SJSA1 (cell line): Measurements from ENCODE around the gene NTNG1. TPM values are rescaled to one million over a fixed set of nuclear protein-coding genes. Genes with fewer than 3 reads are reported as not detected.

Source experiments
- DNase-seq, 2 experiments: peaks; one replicate each; pipeline ENCODE4 v3.0.0-alpha.2; 2015 to 2020; ENCODE audit warnings: low spot score in 2 of 2, low read depth in 1 of 2
- H3K27ac ChIP-seq: fragments of 250-450 bp; sonication (Bioruptor Pico); 2 replicates; pipeline ENCODE4 v1.5.1; 2020; ENCODE audit warnings: mild to moderate bottlenecking, moderate library complexity
- H3K27me3 ChIP-seq: fragments of 250-450 bp; sonication (Bioruptor Pico); replicated peaks from 2 replicates; pipeline ENCODE4 v1.5.1; 2020; ENCODE audit warnings: mild to moderate bottlenecking, moderate library complexity
- H3K36me3 ChIP-seq: fragments of 250-450 bp; sonication (Bioruptor Pico); 2 replicates; pipeline ENCODE4 v1.5.1; 2020; ENCODE audit warnings: mild to moderate bottlenecking
- H3K4me1 ChIP-seq: fragments of 250-450 bp; sonication (Bioruptor Pico); replicated peaks from 2 replicates; pipeline ENCODE4 v1.6.1; 2021; ENCODE audit warnings: mild to moderate bottlenecking
- H3K4me3 ChIP-seq: fragments of 250-450 bp; sonication (Bioruptor Pico); 2 replicates; pipeline ENCODE4 v1.5.1; 2020; ENCODE audit warnings: mild to moderate bottlenecking
- H3K9me3 ChIP-seq: fragments of 250-450 bp; sonication (Bioruptor Pico); replicated peaks from 2 replicates; pipeline ENCODE4 v1.5.1; 2020; ENCODE audit warnings: mild to moderate bottlenecking
- total RNA-seq: library from RNA; depleted of rRNA; stranded (reverse); fragments of >200 nt; shearing (Covaris generic); gene quantifications from 2 replicates; pipeline ENCODE4 v1.2.3, GENCODE V29; 2014

NTNG1 gene
- total RNA-seq, 1 experiment from 2014 or later, result not detected

- no peak for DNase-seq
- no peak overlapping the region for H3K27ac ChIP-seq
Observed at GRCh38 chr1:107477233-107477632, 336.4 kb downstream of the NTNG1 start.

GRCh38 chr1:107479865-107480350, 339.1 kb downstream of the NTNG1 start:
- Histone ChIP-seq H3K4me3 (no peak overlapping the region), H3K9me3 (no peaks in the 10 kb centered on the region)
- DNase-seq, result no peak

More at GRCh38 chr1:107477233-107477632, 336.4 kb downstream of the NTNG1 start:
- no peaks in the 10 kb centered on the region for H3K4me1 ChIP-seq
- no peaks in the 10 kb centered on the region for H3K36me3 ChIP-seq
- no peak overlapping the region for H3K4me3 ChIP-seq
- no peaks in the 10 kb centered on the region for H3K27me3 ChIP-seq
- H3K9me3 ChIP-seq, result no peaks in the 10 kb centered on the region

GRCh38 chr1:107480548-107481415, 339.9 kb downstream of the NTNG1 start:
- no peak for DNase-seq
- H3K36me3 ChIP-seq, result no peaks in the 10 kb centered on the region
- no peaks in the 10 kb centered on the region for H3K9me3 ChIP-seq
- H3K27me3 ChIP-seq, result no peaks in the 10 kb centered on the region
- no peak overlapping the region for H3K4me3 ChIP-seq
- H3K27ac ChIP-seq, result no peak overlapping the region
- no peaks in the 10 kb centered on the region for H3K4me1 ChIP-seq

More at GRCh38 chr1:107479865-107480350, 339.1 kb downstream of the NTNG1 start:
- Histone ChIP-seq H3K36me3 (no peaks in the 10 kb centered on the region), H3K27ac (no peak overlapping the region), H3K4me1 (no peaks in the 10 kb centered on the region), H3K27me3 (no peaks in the 10 kb centered on the region)

- Histone ChIP-seq H3K27me3 (no peaks in the 10 kb centered on the region), H3K36me3 (no peaks in the 10 kb centered on the region), H3K4me3 (no peak overlapping the region)
Observed at GRCh38 chr1:107481756-107482384, 341.0 kb downstream of the NTNG1 start.

GRCh38 chr1:107483949-107484348, 343.1 kb downstream of the NTNG1 start:
- DNase-seq, result no peak
- no peak overlapping the region for H3K27ac ChIP-seq
- H3K4me3 ChIP-seq, result no peak overlapping the region
- H3K9me3 ChIP-seq, result no peaks in the 10 kb centered on the region
- no peaks in the 10 kb centered on the region for H3K4me1 ChIP-seq
- H3K27me3 ChIP-seq, result no peaks in the 10 kb centered on the region
- no peaks in the 10 kb centered on the region for H3K36me3 ChIP-seq

More at GRCh38 chr1:107481756-107482384, 341.0 kb downstream of the NTNG1 start:
- DNase-seq, result no peak
- Histone ChIP-seq H3K4me1 (no peaks in the 10 kb centered on the region), H3K27ac (no peak overlapping the region), H3K9me3 (no peaks in the 10 kb centered on the region)

GRCh38 chr1:107486349-107486748, 345.5 kb downstream of the NTNG1 start:
- H3K36me3 ChIP-seq, result no peaks in the 10 kb centered on the region
- H3K27me3 ChIP-seq, result no peaks in the 10 kb centered on the region
- H3K4me1 ChIP-seq, result no peaks in the 10 kb centered on the region
- no peaks in the 10 kb centered on the region for H3K9me3 ChIP-seq
- H3K4me3 ChIP-seq, result no peak overlapping the region
- DNase-seq, result no peak
- H3K27ac ChIP-seq, result no peak overlapping the region

- no peaks in the 10 kb centered on the region for H3K27me3 ChIP-seq
- no peaks in the 10 kb centered on the region for H3K9me3 ChIP-seq
- H3K36me3 ChIP-seq, result no peaks in the 10 kb centered on the region
- no peak overlapping the region for H3K4me3 ChIP-seq
- H3K4me1 ChIP-seq, result no peaks in the 10 kb centered on the region
- H3K27ac ChIP-seq, result no peak overlapping the region
- no peak for DNase-seq
Observed at GRCh38 chr1:107487506-107487905, 346.7 kb downstream of the NTNG1 start.

GRCh38 chr1:107491582-107491981, 350.7 kb downstream of the NTNG1 start:
- no peak for DNase-seq
- H3K36me3 ChIP-seq, result no peaks in the 10 kb centered on the region
- H3K4me1 ChIP-seq, result no peaks in the 10 kb centered on the region
- no peaks in the 10 kb centered on the region for H3K9me3 ChIP-seq
- H3K27me3 ChIP-seq, result no peaks in the 10 kb centered on the region
- H3K27ac ChIP-seq, result no peak overlapping the region
- no peak overlapping the region for H3K4me3 ChIP-seq

- Histone ChIP-seq H3K27ac (no peak overlapping the region), H3K9me3 (no peaks in the 10 kb centered on the region), H3K4me3 (no peak overlapping the region), H3K4me1 (no peaks in the 10 kb centered on the region), H3K27me3 (no peaks in the 10 kb centered on the region), H3K36me3 (no peaks in the 10 kb centered on the region)
- no peak for DNase-seq
Observed at GRCh38 chr1:107493111-107493716, 352.4 kb downstream of the NTNG1 start.

- H3K9me3 ChIP-seq, result no peaks in the 10 kb centered on the region
- DNase-seq, result no peak
- H3K36me3 ChIP-seq, result no peaks in the 10 kb centered on the region
- H3K27me3 ChIP-seq, result no peaks in the 10 kb centered on the region
- H3K4me3 ChIP-seq, result no peak overlapping the region
- H3K27ac ChIP-seq, result no peak overlapping the region
- no peaks in the 10 kb centered on the region for H3K4me1 ChIP-seq
Observed at GRCh38 chr1:107494061-107494460, 353.2 kb downstream of the NTNG1 start.

- no peaks in the 10 kb centered on the region for H3K9me3 ChIP-seq
- H3K27me3 ChIP-seq, result no peaks in the 10 kb centered on the region
- H3K36me3 ChIP-seq, result no peaks in the 10 kb centered on the region
- H3K4me1 ChIP-seq, result no peaks in the 10 kb centered on the region
- H3K27ac ChIP-seq, result no peak overlapping the region
- no peak for DNase-seq
- no peak overlapping the region for H3K4me3 ChIP-seq
Observed at GRCh38 chr1:107496002-107496401, 355.2 kb downstream of the NTNG1 start.

GRCh38 chr1:107499139-107499744, 358.4 kb downstream of the NTNG1 start:
- H3K36me3 ChIP-seq, result no peaks in the 10 kb centered on the region
- H3K9me3 ChIP-seq, result no peaks in the 10 kb centered on the region
- DNase-seq, result no peak
- no peak overlapping the region for H3K27ac ChIP-seq
- no peak overlapping the region for H3K4me3 ChIP-seq
- no peaks in the 10 kb centered on the region for H3K4me1 ChIP-seq
- H3K27me3 ChIP-seq, result no peaks in the 10 kb centered on the region

- Histone ChIP-seq H3K36me3 (no peaks in the 10 kb centered on the region), H3K9me3 (no peaks in the 10 kb centered on the region), H3K4me3 (no peak overlapping the region), H3K27ac (no peak overlapping the region), H3K27me3 (no peaks in the 10 kb centered on the region), H3K4me1 (no peaks in the 10 kb centered on the region)
- no peak for DNase-seq
Observed at GRCh38 chr1:107501081-107501605, 360.3 kb downstream of the NTNG1 start.
